Femur (tissue), 1 donor: Measurements from ENCODE around the gene COX11.

Experiments
- DNase-seq: peaks from one replicate; pipeline ENCODE4 v3.0.0-alpha.2; 2017

The COX11 gene

DNA sequence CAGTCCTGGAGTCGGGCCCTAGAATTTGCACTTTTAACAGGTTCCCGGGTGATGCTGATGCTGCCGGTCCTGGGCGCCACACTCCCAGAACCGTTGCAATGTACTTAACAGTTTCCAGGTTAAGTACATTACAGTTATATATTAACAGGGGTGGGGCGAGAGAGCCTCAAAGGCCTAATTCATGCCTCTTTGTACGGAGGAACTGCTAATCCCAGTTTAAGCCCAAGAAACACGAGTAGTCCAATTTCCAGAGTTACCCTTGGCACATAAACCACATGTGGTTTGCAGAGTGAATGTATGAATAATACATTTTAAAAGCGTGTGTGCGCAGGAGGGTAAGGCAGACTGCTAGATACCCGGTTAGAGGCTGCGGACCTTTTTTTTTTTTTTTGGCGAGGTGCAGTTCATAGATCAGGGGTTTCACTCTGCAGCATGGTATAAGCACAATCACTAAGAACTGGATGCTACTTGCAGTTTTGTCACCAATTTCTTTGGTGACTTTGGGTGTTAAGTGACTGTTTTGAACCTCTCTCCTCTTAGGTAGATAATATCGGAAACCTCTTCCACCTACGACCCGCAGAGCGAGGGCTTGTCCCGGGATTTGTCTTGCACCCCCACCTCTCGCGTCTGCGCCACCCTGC, 713 bp downstream of the COX11 start:
- no peak for DNase-seq

DNA sequence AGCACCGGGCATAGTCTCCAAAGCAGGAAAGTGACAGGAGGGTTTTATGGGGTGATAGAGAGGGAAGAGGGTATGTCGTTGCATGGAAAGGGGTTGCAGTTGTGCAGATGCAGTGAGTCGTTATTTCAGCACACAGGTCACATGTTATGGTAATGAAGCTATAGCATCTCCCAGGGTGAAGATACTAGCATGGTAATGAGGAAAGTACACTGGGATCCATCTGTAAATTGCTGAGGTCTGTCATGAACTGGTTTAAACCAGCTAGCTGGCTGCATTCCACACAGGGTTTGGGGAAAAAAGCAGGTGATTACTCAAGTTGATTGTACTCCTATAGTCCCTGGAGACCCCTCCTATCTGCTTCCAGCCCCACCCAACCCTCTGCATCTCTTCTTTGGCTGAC, 11.7 kb downstream of the COX11 start:
- no peak for DNase-seq

GRCh38 chr17:54951286-54951685, 17.2 kb downstream of the COX11 start:
- no peak for DNase-seq

DNA sequence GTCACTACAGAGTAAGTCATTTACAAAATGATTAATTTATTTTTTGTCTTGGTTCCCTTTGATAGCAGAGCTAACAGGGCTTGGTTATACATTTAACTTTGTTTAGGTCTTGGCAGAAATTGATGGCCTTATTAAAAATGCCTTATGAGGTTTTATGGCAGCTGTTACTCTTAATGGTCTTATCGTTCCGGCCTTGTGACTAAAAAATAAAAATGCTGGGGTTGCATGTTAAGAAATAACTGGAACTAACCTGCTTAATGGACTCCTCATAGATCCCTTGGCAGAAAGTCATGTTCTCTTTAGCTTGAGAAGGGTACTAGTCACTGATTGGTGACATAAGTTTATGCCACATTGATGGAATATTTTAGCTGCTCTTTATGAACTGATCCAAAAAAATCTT, 18.3 kb downstream of the COX11 start:
- DNase-seq: no peak

GRCh38 chr17:54948380-54948779, 20.1 kb downstream of the COX11 start:
- no peak for DNase-seq

DNA sequence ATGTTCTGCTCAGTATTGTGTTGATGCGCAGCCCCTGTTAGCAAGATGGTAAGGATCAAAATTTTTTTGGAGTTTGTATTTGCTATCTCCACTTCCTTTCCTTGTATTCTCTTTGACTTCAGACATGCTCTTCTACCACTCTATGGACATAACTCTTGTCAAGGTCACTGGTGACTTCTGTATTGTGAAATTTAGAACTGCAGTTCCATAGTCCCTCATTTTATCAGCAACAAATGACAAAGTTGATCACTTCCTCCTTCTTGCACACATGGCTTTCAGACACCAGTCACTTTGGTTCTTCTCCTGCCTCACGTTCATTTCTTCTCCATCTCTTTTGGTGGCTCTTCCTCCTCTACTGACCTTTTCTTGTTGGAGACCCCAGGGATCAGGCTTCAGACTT, 21.1 kb downstream of the COX11 start:
- DNase-seq: no peak

DNA sequence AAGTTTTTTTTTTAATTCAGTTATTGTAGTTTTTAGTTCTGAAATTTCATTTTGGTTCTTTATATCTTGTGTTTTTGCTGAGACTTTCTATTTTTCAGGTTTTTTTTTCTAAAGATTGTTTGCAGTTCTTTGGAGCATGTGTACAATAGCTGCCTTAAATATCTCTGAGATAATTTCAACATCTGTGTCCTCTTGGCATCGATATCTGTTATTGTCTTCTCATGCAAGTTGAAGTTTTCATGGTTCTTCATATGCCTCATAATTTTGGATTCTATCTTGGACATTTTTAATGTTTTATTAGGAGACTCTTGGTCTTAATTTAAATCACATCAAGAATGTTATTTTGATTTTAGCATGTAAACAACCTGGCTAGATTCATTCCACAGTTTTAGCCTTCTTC, 22.8 kb downstream of the COX11 start:
- no peak for DNase-seq

- no peak for DNase-seq
These were observed 23.2 kb downstream of the COX11 start for GRCh38 chr17:54945231-54945630.

DNA sequence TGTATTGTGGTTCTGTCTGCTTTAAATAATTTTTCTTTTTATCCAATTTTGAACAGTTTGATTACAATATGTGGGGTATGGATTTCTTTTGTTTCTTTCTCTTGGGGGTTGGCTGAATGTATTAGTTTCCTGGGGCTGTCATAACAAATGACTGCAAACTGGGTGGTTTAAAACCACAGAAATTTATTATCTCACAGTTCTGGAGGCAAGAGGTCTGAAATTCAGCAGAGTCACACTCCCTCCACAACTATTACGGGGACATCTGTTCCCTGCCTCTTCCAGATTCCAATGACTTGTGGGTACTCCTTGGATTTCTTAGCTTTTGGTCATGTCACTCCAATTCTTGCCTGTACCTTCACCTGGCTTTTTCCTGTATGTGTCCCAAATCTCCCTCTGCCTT, 23.7 kb downstream of the COX11 start:
- DNase-seq: no peak

GRCh38 chr17:54941285-54941684, 27.2 kb downstream of the COX11 start:
- no peak for DNase-seq

- DNase-seq: no peak
These were observed 31.0 kb downstream of the COX11 start for GRCh38 chr17:54937426-54937825.

DNA sequence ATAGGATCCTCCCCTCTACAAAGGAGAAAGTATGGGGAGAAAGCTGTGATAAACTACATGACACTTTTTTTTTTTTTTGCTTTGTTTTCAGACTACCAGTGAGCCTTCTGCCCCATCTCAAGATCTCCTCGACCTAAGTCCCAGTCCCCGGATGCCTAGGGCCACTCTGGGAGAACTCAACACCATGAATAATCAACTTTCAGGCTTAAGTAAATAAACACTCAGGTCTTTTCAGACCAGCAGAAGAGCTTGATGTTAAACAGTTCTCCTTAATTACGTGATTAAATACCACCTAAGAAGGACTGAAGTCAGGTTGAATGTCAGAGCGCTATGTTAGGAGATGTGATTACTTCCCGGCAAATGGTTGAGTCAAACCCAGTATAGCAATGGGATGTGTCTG, 31.4 kb downstream of the COX11 start:
- DNase-seq: no peak

DNA sequence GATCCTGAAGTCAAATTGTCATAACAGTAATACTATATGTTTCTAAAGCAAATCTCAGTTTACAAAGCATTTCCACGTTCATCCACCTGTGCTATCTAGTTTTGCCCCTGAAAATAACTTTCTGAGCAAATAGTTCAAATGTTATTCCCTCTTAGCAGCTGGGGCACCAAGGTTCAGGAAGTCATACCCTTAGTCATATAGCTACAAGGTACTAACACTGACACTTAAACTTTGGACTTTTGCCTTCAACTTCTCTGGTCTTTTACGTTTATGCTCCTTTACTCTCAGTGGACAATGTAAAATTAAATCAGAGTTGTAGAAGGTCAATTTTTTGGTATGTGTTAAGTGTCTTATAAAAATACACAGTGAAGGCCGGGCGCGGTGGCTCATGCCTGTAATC, 33.0 kb downstream of the COX11 start:
- DNase-seq: no peak

GRCh38 chr17:54933921-54934320, 34.5 kb downstream of the COX11 start:
- DNase-seq: no peak

GRCh38 chr17:54932711-54933110, 35.7 kb downstream of the COX11 start:
- DNase-seq: no peak

GRCh38 chr17:54927525-54927924, 40.9 kb downstream of the COX11 start:
- no peak for DNase-seq

DNA sequence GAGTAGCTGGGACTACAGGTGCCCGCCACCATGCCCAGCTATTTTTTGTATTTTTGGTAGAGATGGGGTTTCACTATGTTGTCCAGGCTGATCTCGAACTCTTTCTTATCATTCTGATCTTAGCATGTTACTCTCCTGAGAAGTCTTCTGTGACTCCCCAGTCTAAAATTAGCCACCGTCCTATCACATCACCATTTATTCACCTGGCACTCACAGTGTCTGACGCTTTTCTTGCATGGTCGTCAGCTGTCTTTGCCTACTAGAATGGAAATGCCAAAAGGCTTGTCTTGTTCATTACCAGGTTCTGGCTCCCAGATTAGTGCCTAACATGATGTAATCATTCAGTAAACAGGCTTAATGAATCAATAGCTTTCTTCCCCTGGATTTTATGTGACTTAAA, 44.0 kb downstream of the COX11 start:
- no peak for DNase-seq

GRCh38 chr17:54920819-54921218, 47.6 kb downstream of the COX11 start:
- no peak for DNase-seq

GRCh38 chr17:54919425-54919824, 49.0 kb downstream of the COX11 start:
- DNase-seq: no peak

DNA sequence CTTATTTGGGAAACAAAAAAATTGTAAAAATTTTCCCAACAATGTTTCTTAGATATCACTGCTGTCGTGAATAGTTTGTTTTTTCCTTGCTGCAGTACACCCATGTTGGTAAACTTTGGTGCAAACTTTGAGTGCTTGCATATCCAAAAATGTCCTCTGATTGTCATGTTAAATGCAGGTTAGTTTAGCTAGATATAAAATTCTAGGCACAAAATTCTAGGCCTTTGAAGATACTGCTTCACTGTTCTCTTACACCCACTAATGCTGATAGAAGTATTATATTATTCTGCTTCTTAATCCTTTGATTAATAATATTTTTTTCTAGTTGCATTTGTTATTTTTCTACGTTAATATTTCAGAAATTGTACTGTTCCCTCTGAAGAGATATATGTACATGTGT, 51.7 kb downstream of the COX11 start:
- DNase-seq: no peak
